Measurements from ENCODE around the gene LCN9.

- TF ChIP-seq GATA2 (IDR thresholded peaks at IDR 0.05; ENCODE audit: low read depth, low read length), result no peak
- no peak for TF ChIP-seq GATA3 (IDR thresholded peaks at IDR 0.05; ENCODE audit: low read depth, low read length)
Measured at GRCh38 chr9:135708164-135708563, 45.1 kb downstream of the LCN9 start.
